ENCODE data around the gene HOXB3.

- no peak for TF ChIP-seq EZH2phosphoT487 (IDR thresholded peaks at IDR 0.05; ENCODE audit: borderline replicate concordance, low read length)
- no peak for TF ChIP-seq CTCF (conservative IDR thresholded peaks at IDR 0.05; ENCODE audit: low read depth, low read length)
- no peak for TF ChIP-seq EZH2 (IDR thresholded peaks at IDR 0.05; ENCODE audit: low read length, unreplicated experiment)
These were observed 23.0 kb upstream of the HOXB3 start for GRCh38 chr17:48612854-48613691.
